Osteocyte (in vitro differentiated cells): ENCODE measurements around the gene CLMP. TPM values are rescaled to one million over a fixed set of nuclear protein-coding genes. Genes with fewer than 3 reads are reported as not detected.
"Not testable (repeated sequence)": the region's sequence is repeated elsewhere in the genome, so short reads cannot be mapped to it uniquely, and the experiment has no call there.

Source experiments
- DNase-seq: peaks from one replicate; pipeline ENCODE4 v3.0.0; 2021; ENCODE audit warnings: mixed read lengths; ENCODE audit not compliant: unreplicated experiment; ENCODE audit errors: extremely low spot score
- H3K27ac Mint-ChIP-seq: one replicate; pipeline ENCODE4 v1.8.0; 2021; ENCODE audit warnings: mild to moderate bottlenecking, mixed read lengths; ENCODE audit not compliant: unreplicated experiment
- H3K27me3 Mint-ChIP-seq: one replicate; pipeline ENCODE4 v1.8.0; 2021; ENCODE audit warnings: mixed read lengths; ENCODE audit not compliant: unreplicated experiment
- H3K36me3 Mint-ChIP-seq: one replicate; pipeline ENCODE4 v1.8.0; 2021; ENCODE audit warnings: mixed read lengths; ENCODE audit not compliant: unreplicated experiment
- H3K4me1 Mint-ChIP-seq: one replicate; pipeline ENCODE4 v1.8.0; 2021; ENCODE audit warnings: mixed read lengths; ENCODE audit not compliant: unreplicated experiment
- H3K4me3 Mint-ChIP-seq: one replicate; pipeline ENCODE4 v1.8.0; 2021; ENCODE audit warnings: mild to moderate bottlenecking, moderate library complexity, mixed read lengths; ENCODE audit not compliant: unreplicated experiment
- H3K9me3 Mint-ChIP-seq: one replicate; pipeline ENCODE4 v1.8.0; 2021; ENCODE audit warnings: mixed read lengths; ENCODE audit not compliant: unreplicated experiment
- CTCF ChIP-seq: fragments of 200-600 bp; sonication (generic); IDR thresholded peaks from 2 replicates; pipeline ENCODE4 v1.5.0; 2021; ENCODE audit warnings: antibody characterized with exemption, mild to moderate bottlenecking, moderate library complexity
- total RNA-seq: library from RNA; stranded (reverse); gene quantifications from 2 replicates; pipeline ENCODE4 v1.2.1, GENCODE V29; 2021

CLMP gene
- total RNA-seq, 1 donor from 2014 or later = 24.8 TPM

- Mint-ChIP-seq H3K4me1 (peaks cover 18% of the 10 kb centered on the region), H3K27ac (no peak overlapping the region), H3K9me3 (no peaks in the 10 kb centered on the region), H3K27me3 (no peaks in the 10 kb centered on the region), H3K36me3 (peaks cover 4% of the 10 kb centered on the region), H3K4me3 (no peak overlapping the region)
- no peak for DNase-seq
- no peak for TF ChIP-seq CTCF
These were observed 35.7 kb downstream of the CLMP start for GRCh38 chr11:123159183-123159857.

- H3K27ac Mint-ChIP-seq = no peak overlapping the region
- no peaks in the 10 kb centered on the region for H3K27me3 Mint-ChIP-seq
- no peaks in the 10 kb centered on the region for H3K9me3 Mint-ChIP-seq
- DNase-seq = no peak
- H3K36me3 Mint-ChIP-seq = peaks cover 4% of the 10 kb centered on the region
- no peak for TF ChIP-seq CTCF
- H3K4me3 Mint-ChIP-seq = no peak overlapping the region
- H3K4me1 Mint-ChIP-seq = peaks cover 18% of the 10 kb centered on the region
These were observed 36.7 kb downstream of the CLMP start for GRCh38 chr11:123158033-123159003.

- Mint-ChIP-seq H3K36me3 (peaks cover 4% of the 10 kb centered on the region), H3K4me3 (no peak overlapping the region), H3K27me3 (no peaks in the 10 kb centered on the region), H3K9me3 (no peaks in the 10 kb centered on the region), H3K4me1 (no peaks in the 10 kb centered on the region), H3K27ac (no peak overlapping the region)
- TF ChIP-seq CTCF = no peak
- no peak for DNase-seq
These were observed 42.1 kb downstream of the CLMP start for GRCh38 chr11:123152951-123153350.

GRCh38 chr11:123152346-123152745 lies 42.7 kb downstream of the CLMP start:
- H3K9me3 Mint-ChIP-seq, H3K27ac Mint-ChIP-seq, H3K36me3 Mint-ChIP-seq, DNase-seq, H3K4me1 Mint-ChIP-seq, H3K27me3 Mint-ChIP-seq, H3K4me3 Mint-ChIP-seq: not testable (repeated sequence)

- DNase-seq = no peak
- Mint-ChIP-seq H3K9me3 (no peaks in the 10 kb centered on the region), H3K4me1 (no peaks in the 10 kb centered on the region), H3K27me3 (no peaks in the 10 kb centered on the region), H3K27ac (no peak overlapping the region), H3K4me3 (no peak overlapping the region), H3K36me3 (peaks cover 2% of the 10 kb centered on the region)
- no peak for TF ChIP-seq CTCF
These were observed 43.3 kb downstream of the CLMP start for GRCh38 chr11:123151796-123152195.
